H1 (cell line): Measurements from ENCODE around the gene L2HGDH. TPM values are rescaled to one million over a fixed set of nuclear protein-coding genes. Genes with fewer than 3 reads are reported as not detected.

Experiments
- polyA plus RNA-seq, 7 experiments: library from polyadenylated mRNA; depleted of rRNA in 3 of 7; stranded (reverse) in 5 of 7; unstranded in 2 of 7; fragments of >200 nt in 5 of 7; fragments of 200-250 nt in 2 of 7; gene quantifications; 1 replicate in 5 of 7; 2 replicates in 1 of 7; 4 replicates in 1 of 7; pipeline versions ENCODE4 v1.2.1 to v1.2.3, GENCODE V29; 2011 to 2013; ENCODE audit warnings: missing spikeins in 2 of 7, mixed read lengths in 2 of 7
- total RNA-seq: library from RNA; stranded (reverse); fragmentation: NEBNext Ultra II Directional; extraction: Animal tissue kit (Norgen Biotek cat#: 25700); gene quantifications from 2 replicates; pipeline ENCODE4 v1.2.1, GENCODE V29; 2021
- TF ChIP-seq, protein P1 (sequence below): fragments of 300-600 bp; sonication (generic); IDR thresholded peaks from 2 replicates; pipeline ENCODE4 v1.7.1; 2012; ENCODE audit warnings: low read length, moderate library complexity, mild to moderate bottlenecking, inconsistent platforms; ENCODE audit not compliant: insufficient replicate concordance
- TF ChIP-seq, protein P2 (sequence below): IDR thresholded peaks from 2 replicates; pipeline ENCODE4 v1.6.1; 2011; ENCODE audit warnings: low read length, improper control_type of control experiment

The L2HGDH gene
- total and polyA plus RNA-seq, 2 of the 8 experiments (the other 6 are each of a cell fraction or from before 2014, with no cell fraction given): 12.2 to 28.6 TPM

DNA sequence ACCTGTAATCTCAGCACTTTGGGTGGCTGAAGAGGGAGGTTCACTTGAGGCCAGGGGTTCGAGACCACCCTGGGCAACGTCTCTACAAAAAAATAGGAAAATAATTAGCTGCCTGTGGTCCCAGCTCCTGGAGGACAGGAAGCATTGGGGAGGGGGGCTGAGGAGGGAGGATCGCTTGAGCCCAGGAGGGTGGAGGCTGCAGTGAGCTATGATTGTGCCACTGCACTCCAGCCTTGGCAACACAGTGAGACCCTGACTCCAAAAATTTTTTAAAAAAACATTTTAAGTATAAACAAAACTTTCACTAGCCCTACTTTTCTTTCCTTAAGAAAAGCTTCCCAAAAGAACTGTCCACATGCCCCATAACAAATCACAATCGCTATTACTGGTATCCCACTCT, 1.6 kb downstream of the L2HGDH start (continued):
- TF ChIP-seq, protein P1, sequence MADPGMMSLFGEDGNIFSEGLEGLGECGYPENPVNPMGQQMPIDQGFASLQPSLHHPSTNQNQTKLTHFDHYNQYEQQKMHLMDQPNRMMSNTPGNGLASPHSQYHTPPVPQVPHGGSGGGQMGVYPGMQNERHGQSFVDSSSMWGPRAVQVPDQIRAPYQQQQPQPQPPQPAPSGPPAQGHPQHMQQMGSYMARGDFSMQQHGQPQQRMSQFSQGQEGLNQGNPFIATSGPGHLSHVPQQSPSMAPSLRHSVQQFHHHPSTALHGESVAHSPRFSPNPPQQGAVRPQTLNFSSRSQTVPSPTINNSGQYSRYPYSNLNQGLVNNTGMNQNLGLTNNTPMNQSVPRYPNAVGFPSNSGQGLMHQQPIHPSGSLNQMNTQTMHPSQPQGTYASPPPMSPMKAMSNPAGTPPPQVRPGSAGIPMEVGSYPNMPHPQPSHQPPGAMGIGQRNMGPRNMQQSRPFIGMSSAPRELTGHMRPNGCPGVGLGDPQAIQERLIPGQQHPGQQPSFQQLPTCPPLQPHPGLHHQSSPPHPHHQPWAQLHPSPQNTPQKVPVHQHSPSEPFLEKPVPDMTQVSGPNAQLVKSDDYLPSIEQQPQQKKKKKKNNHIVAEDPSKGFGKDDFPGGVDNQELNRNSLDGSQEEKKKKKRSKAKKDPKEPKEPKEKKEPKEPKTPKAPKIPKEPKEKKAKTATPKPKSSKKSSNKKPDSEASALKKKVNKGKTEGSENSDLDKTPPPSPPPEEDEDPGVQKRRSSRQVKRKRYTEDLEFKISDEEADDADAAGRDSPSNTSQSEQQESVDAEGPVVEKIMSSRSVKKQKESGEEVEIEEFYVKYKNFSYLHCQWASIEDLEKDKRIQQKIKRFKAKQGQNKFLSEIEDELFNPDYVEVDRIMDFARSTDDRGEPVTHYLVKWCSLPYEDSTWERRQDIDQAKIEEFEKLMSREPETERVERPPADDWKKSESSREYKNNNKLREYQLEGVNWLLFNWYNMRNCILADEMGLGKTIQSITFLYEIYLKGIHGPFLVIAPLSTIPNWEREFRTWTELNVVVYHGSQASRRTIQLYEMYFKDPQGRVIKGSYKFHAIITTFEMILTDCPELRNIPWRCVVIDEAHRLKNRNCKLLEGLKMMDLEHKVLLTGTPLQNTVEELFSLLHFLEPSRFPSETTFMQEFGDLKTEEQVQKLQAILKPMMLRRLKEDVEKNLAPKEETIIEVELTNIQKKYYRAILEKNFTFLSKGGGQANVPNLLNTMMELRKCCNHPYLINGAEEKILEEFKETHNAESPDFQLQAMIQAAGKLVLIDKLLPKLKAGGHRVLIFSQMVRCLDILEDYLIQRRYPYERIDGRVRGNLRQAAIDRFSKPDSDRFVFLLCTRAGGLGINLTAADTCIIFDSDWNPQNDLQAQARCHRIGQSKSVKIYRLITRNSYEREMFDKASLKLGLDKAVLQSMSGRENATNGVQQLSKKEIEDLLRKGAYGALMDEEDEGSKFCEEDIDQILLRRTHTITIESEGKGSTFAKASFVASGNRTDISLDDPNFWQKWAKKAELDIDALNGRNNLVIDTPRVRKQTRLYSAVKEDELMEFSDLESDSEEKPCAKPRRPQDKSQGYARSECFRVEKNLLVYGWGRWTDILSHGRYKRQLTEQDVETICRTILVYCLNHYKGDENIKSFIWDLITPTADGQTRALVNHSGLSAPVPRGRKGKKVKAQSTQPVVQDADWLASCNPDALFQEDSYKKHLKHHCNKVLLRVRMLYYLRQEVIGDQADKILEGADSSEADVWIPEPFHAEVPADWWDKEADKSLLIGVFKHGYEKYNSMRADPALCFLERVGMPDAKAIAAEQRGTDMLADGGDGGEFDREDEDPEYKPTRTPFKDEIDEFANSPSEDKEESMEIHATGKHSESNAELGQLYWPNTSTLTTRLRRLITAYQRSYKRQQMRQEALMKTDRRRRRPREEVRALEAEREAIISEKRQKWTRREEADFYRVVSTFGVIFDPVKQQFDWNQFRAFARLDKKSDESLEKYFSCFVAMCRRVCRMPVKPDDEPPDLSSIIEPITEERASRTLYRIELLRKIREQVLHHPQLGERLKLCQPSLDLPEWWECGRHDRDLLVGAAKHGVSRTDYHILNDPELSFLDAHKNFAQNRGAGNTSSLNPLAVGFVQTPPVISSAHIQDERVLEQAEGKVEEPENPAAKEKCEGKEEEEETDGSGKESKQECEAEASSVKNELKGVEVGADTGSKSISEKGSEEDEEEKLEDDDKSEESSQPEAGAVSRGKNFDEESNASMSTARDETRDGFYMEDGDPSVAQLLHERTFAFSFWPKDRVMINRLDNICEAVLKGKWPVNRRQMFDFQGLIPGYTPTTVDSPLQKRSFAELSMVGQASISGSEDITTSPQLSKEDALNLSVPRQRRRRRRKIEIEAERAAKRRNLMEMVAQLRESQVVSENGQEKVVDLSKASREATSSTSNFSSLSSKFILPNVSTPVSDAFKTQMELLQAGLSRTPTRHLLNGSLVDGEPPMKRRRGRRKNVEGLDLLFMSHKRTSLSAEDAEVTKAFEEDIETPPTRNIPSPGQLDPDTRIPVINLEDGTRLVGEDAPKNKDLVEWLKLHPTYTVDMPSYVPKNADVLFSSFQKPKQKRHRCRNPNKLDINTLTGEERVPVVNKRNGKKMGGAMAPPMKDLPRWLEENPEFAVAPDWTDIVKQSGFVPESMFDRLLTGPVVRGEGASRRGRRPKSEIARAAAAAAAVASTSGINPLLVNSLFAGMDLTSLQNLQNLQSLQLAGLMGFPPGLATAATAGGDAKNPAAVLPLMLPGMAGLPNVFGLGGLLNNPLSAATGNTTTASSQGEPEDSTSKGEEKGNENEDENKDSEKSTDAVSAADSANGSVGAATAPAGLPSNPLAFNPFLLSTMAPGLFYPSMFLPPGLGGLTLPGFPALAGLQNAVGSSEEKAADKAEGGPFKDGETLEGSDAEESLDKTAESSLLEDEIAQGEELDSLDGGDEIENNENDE: no peak
- TF ChIP-seq, protein P2, sequence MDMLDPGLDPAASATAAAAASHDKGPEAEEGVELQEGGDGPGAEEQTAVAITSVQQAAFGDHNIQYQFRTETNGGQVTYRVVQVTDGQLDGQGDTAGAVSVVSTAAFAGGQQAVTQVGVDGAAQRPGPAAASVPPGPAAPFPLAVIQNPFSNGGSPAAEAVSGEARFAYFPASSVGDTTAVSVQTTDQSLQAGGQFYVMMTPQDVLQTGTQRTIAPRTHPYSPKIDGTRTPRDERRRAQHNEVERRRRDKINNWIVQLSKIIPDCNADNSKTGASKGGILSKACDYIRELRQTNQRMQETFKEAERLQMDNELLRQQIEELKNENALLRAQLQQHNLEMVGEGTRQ: no peak
- TF ChIP-seq, all 59 proteins: peak for 0
